GM06990 (cell line): ENCODE data around the gene ATP2A3.
"Not testable (repeated sequence)": the region's sequence is repeated elsewhere in the genome, so short reads cannot be mapped to it uniquely, and the experiment has no call there.

Experiments
- DNase-seq: peaks from one replicate; pipeline ENCODE4 v3.0.0-alpha.2; 2011; ENCODE audit not compliant: insufficient read length; ENCODE audit errors: extremely low read depth
- H3K27me3 ChIP-seq: replicated peaks from 2 replicates; pipeline ENCODE4 v1.6.0; 2011; ENCODE audit warnings: low read length; ENCODE audit not compliant: control insufficient read depth, insufficient read depth
- H3K36me3 ChIP-seq: 2 replicates; pipeline ENCODE4 v1.5.1; 2011; ENCODE audit warnings: low read length; ENCODE audit not compliant: control insufficient read depth, insufficient read depth
- H3K4me3 ChIP-seq: replicated peaks from 2 replicates; pipeline ENCODE4 v1.5.1; 2011; ENCODE audit warnings: low read depth, mild to moderate bottlenecking, control low read depth, low read length
- TF ChIP-seq, protein P1 (sequence below): IDR thresholded peaks from 2 replicates; pipeline ENCODE4 v1.5.1; 2011; ENCODE audit warnings: low read length, control low read depth, mild to moderate bottlenecking, inconsistent platforms; ENCODE audit not compliant: insufficient read depth, poor library complexity, severe bottlenecking

The ATP2A3 gene

DNA sequence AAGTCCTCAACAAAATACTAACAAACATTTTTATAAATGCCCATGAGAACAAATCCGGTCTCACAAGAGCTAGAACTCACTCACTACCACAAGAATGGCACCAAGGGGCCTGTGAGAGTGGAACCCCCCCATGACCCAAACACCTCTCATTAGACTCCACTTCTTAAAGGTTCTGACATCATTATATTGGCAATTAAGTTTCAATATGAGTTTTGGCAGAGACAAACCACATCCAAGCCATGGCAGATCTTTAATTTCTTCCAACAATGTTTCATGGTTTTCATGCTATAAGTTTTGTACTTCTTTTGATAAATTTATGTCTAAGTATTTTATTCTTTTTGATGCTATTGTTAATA is 30.0 kb upstream of the ATP2A3 start:
- no peak for DNase-seq
- H3K27me3 ChIP-seq: no peaks in the 10 kb centered on the region
- TF ChIP-seq, protein P1, sequence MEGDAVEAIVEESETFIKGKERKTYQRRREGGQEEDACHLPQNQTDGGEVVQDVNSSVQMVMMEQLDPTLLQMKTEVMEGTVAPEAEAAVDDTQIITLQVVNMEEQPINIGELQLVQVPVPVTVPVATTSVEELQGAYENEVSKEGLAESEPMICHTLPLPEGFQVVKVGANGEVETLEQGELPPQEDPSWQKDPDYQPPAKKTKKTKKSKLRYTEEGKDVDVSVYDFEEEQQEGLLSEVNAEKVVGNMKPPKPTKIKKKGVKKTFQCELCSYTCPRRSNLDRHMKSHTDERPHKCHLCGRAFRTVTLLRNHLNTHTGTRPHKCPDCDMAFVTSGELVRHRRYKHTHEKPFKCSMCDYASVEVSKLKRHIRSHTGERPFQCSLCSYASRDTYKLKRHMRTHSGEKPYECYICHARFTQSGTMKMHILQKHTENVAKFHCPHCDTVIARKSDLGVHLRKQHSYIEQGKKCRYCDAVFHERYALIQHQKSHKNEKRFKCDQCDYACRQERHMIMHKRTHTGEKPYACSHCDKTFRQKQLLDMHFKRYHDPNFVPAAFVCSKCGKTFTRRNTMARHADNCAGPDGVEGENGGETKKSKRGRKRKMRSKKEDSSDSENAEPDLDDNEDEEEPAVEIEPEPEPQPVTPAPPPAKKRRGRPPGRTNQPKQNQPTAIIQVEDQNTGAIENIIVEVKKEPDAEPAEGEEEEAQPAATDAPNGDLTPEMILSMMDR: no peak
- no peaks in the 10 kb centered on the region for H3K36me3 ChIP-seq
- H3K4me3 ChIP-seq: no peak overlapping the region

DNA sequence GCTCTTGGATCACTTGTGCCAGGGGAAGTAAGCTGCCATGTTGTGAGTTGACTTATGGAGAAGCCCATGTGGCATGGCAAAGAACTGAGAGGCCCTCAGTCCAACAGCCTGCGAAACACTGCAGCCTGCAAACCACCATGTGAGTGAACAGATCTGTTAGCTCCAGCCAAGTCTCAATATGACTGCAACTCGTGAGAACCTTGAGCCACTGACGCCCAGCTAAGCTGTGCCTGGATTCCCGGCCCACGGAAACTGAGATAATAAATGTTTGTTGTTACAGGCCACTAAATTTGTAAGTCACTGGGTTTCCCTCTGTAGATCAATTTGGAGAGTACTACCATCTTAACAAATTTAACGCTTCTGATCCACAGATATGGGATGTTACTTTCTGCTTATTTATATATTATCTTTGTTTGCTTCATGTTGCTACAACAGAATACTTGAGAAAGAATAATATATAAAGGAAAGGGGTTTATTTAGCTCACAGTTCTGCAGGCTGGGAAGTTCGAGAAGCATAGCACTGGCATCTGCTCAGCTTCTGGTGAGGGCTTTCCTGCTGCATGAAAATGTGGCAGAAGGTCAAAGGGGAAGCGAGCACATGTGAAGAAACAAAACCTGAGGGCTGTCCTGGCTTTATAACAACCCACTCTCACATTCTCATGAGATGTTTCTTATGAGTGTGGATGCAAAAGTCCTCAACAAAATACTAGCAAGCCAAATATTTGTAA is 29.4 kb upstream of the ATP2A3 start:
- TF ChIP-seq, protein P1: no peak
- Histone ChIP-seq H3K27me3 (no peaks in the 10 kb centered on the region), H3K36me3 (no peaks in the 10 kb centered on the region), H3K4me3 (no peak overlapping the region)
- peak; percentile 39 for DNase-seq

DNA sequence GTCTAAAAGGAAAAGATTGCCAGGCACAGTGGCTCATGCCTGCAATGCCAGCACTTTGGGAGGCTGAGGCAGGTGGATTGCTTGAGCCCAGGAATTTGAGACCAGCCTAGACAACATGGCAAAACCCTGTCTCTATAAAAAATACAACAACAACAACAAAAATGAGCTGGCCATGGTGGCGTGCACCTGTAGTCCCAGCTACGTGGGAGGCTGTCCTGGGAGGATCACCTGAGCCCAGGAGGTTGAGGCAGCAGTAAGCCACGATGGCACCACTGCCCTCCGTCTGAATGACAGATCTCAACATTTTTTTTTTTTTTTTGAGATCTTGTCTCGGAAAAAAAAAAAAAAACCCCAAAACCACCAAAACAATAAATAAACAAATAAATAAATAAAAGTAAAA is 28.1 kb upstream of the ATP2A3 start:
- H3K36me3 ChIP-seq: no peaks in the 10 kb centered on the region
- no peak overlapping the region for H3K4me3 ChIP-seq
- H3K27me3 ChIP-seq: no peaks in the 10 kb centered on the region
- no peak for DNase-seq
- TF ChIP-seq, protein P1: no peak

DNA sequence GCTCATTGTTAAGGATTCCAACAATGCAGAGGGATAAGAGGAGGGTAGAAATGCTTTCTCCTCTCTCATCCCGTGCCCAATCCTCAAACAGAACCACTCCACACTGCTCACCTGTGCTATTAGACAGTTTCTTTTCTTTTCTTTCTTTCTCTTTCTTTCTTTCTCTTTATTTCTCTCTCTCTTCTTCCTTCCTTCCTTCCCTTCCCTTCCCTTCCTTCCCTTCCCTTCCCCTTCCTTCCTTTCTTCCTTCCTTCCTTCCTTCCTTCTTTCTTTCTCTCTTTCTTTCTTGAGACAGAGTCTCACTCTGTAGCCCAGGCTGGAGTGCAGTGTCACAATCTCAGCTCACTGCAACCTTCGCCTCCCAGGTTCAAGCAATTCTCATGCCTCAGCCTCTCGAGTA is 27.5 kb upstream of the ATP2A3 start:
- not testable (repeated sequence) for DNase-seq, H3K27me3 ChIP-seq, H3K36me3 ChIP-seq, H3K4me3 ChIP-seq

DNA sequence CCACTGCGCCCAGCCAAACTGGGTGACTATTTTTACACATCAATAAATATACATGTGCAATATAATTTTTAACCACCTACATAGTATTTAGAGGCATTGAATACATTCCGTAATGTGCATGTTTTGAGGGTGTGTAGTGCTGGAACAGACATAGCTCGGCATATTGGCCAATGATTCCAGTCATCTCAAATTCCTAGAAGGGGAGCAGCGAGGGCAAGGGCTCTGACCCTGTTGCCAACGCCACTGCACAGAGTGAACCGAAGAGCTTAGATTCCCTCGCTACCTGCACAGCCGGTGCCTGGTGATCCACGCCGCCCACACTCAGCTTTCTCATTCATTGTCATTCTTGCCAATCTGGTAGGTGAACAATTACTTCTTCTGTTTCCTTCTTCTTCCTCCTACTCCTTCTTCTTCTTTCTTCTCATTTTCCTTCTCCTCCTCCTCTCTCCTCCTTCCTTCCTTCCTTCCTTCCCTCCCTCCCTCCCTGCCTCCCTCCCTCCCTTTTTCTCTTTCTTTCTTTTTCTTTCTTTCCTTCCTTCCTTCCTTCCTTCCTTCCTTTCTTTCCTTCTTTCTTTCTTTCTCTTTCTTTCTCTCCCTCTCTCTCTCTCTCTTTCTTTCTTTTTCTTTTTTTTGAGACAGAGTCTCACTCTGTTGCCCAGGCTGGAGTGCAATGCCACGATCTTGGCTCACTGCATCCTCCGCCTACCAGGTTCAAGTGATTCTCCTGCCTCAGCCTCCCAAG is 26.3 kb upstream of the ATP2A3 start:
- H3K36me3 ChIP-seq: no peaks in the 10 kb centered on the region
- H3K27me3 ChIP-seq: no peaks in the 10 kb centered on the region
- no peak overlapping the region for H3K4me3 ChIP-seq
- TF ChIP-seq, protein P1: no peak
- DNase-seq: no peak

DNA sequence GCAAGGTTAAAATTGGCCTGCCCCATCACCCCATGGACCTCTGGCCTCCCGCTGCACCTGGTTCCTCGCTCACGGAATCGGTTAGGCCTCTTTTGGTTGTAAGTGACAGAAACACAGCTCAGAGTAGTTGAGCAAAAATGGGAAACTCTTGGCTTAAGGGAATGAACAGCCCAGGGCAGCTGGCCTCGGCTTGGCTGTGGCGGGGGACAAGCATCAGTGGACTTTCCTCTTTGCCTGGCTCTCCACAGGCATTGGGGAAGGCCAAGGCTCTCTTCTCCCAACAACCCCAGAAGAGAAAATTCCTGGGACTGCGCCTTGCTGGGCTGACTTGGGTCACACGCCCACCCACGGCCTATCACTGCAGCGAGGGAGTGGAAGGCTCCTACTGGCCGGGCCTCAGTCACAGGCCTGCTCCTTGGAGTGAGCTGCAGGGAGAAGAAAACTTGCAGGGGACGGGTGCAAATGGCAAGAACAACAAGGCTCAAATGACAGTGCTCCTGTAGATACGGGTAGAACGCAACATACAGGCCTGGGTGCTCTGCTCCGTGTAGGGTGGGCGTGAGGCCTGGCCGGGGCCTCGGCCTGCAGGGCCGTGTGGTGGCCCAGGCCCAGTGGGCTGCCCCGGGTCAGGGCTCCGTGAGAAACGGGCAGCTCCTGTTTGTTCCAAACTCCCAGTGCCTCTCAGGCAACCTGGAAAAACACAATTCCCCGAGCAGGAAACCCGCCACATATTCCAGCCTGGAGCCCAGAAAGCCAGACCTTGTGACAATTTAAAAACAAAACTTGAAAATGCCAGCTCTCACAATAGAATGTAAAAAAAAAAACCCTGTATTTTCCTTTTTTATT is 25.0 kb upstream of the ATP2A3 start:
- TF ChIP-seq, protein P1: no peak
- no peaks in the 10 kb centered on the region for H3K27me3 ChIP-seq
- no peak for DNase-seq
- no peak overlapping the region for H3K4me3 ChIP-seq
- H3K36me3 ChIP-seq: no peaks in the 10 kb centered on the region
